GM23338 (cell line): ENCODE results near the gene OCA2. TPM values are rescaled to one million over a fixed set of nuclear protein-coding genes. Genes with fewer than 3 reads are reported as not detected.

Source experiments
- ATAC-seq: fragments of 200-7000 bp; cut with Tn5 transposase; 3 replicates; pipeline ENCODE4 v1.9.1; 2020
- DNase-seq: peaks from one replicate; pipeline ENCODE4 v3.0.0-alpha.2; 2015; ENCODE audit warnings: low spot score
- H2AFZ ChIP-seq: fragments of 200-600 bp; sonication (generic); 2 replicates; pipeline ENCODE4 v1.8.0; 2016; ENCODE audit warnings: antibody characterized with exemption, mild to moderate bottlenecking, moderate library complexity
- H3F3A ChIP-seq: fragments of 200-600 bp; sonication (generic); replicated peaks from 2 replicates; pipeline ENCODE4 v1.8.0; 2017; ENCODE audit warnings: antibody characterized with exemption, mixed run types, low read depth
- H3K27ac ChIP-seq: fragments of 200-600 bp; sonication (generic); 2 replicates; pipeline ENCODE4 v1.6.1; 2016; ENCODE audit warnings: low read depth
- H3K27me3 ChIP-seq: fragments of 200-600 bp; sonication (generic); 2 replicates; pipeline ENCODE4 v1.8.0; 2016; ENCODE audit warnings: mild to moderate bottlenecking, mixed run types, moderate library complexity; ENCODE audit not compliant: insufficient read depth
- H3K36me3 ChIP-seq: fragments of 200-600 bp; sonication (generic); 2 replicates; pipeline ENCODE4 v1.8.0; 2016; ENCODE audit warnings: mild to moderate bottlenecking; ENCODE audit not compliant: insufficient read depth
- H3K4me1 ChIP-seq: fragments of 200-600 bp; sonication (generic); 2 replicates; pipeline ENCODE4 v1.8.0; 2016; ENCODE audit warnings: mild to moderate bottlenecking, moderate library complexity; ENCODE audit not compliant: insufficient read depth
- H3K4me2 ChIP-seq: fragments of 200-600 bp; sonication (generic); 2 replicates; pipeline ENCODE4 v1.7.1; 2017; ENCODE audit warnings: mixed run types
- H3K4me3 ChIP-seq: fragments of 200-600 bp; sonication (generic); 2 replicates; pipeline ENCODE4 v1.6.1; 2016; ENCODE audit warnings: mixed run types
- H3K79me2 ChIP-seq: fragments of 200-600 bp; sonication (generic); replicated peaks from 2 replicates; pipeline ENCODE4 v1.8.0; 2017; ENCODE audit warnings: mild to moderate bottlenecking; ENCODE audit not compliant: insufficient read depth
- H3K9me2 ChIP-seq: fragments of 200-600 bp; sonication (generic); 2 replicates; pipeline ENCODE4 v1.8.0; 2017; ENCODE audit not compliant: insufficient read depth
- H4K20me1 ChIP-seq: fragments of 200-600 bp; sonication (generic); replicated peaks from 2 replicates; pipeline ENCODE4 v1.8.0; 2017; ENCODE audit warnings: mild to moderate bottlenecking; ENCODE audit not compliant: insufficient read depth
- H3K27ac Mint-ChIP-seq: 2 replicates; pipeline ENCODE4 v1.8.0; 2020; ENCODE audit warnings: inconsistent platforms, mild to moderate bottlenecking, moderate library complexity, mixed read lengths
- H3K27me3 Mint-ChIP-seq: 3 replicates; pipeline ENCODE4 v1.8.0; 2022; ENCODE audit warnings: low read depth, mild to moderate bottlenecking, moderate library complexity, mixed read lengths, inconsistent platforms; ENCODE audit not compliant: insufficient read depth, poor library complexity
- H3K36me3 Mint-ChIP-seq: 3 replicates; pipeline ENCODE4 v1.8.0; 2021; ENCODE audit warnings: low read depth, mild to moderate bottlenecking, inconsistent platforms, moderate library complexity, mixed read lengths
- H3K4me1 Mint-ChIP-seq: 3 replicates; pipeline ENCODE4 v1.8.0; 2020; ENCODE audit warnings: mild to moderate bottlenecking, inconsistent platforms, mixed read lengths
- H3K4me3 Mint-ChIP-seq: 3 replicates; pipeline ENCODE4 v1.8.0; 2021; ENCODE audit warnings: moderate library complexity, mild to moderate bottlenecking, inconsistent platforms, mixed read lengths
- H3K9me3 Mint-ChIP-seq: 3 replicates; pipeline ENCODE4 v1.8.0; 2020; ENCODE audit warnings: moderate library complexity, mild to moderate bottlenecking, inconsistent platforms, mixed read lengths
- CREB1 ChIP-seq: fragments of 250-450 bp; sonication (Bioruptor Pico); IDR thresholded peaks from 2 replicates; pipeline ENCODE4 v1.5.0; 2020; ENCODE audit warnings: low read depth, mild to moderate bottlenecking, moderate library complexity
- EZH2 ChIP-seq: fragments of 200-600 bp; sonication (generic); IDR thresholded peaks from one replicate; pipeline ENCODE4 v1.8.0; 2017; ENCODE audit warnings: antibody characterized with exemption, mild to moderate bottlenecking, low read depth; ENCODE audit not compliant: unreplicated experiment
- EZH2phosphoT487 ChIP-seq: fragments of 200-600 bp; sonication (generic); IDR thresholded peaks from one replicate; pipeline ENCODE4 v1.8.1; 2018; ENCODE audit warnings: antibody characterized with exemption; ENCODE audit not compliant: unreplicated experiment
- JUNB ChIP-seq: IDR thresholded peaks from one replicate; pipeline ENCODE4 v1.6.1; 2016; ENCODE audit warnings: antibody characterized with exemption; ENCODE audit not compliant: unreplicated experiment
- NANOG ChIP-seq: IDR thresholded peaks from 2 replicates; pipeline ENCODE4 v1.6.1; 2016; ENCODE audit warnings: antibody characterized with exemption, borderline replicate concordance
- POLR2AphosphoS5 ChIP-seq: IDR thresholded peaks from 2 replicates; pipeline ENCODE4 v1.6.1; 2016; ENCODE audit warnings: antibody characterized with exemption, low read depth
- STAT1 ChIP-seq: IDR thresholded peaks from one replicate; pipeline ENCODE4 v1.6.1; 2016; ENCODE audit warnings: antibody characterized with exemption; ENCODE audit not compliant: unreplicated experiment
- ZNF114 ChIP-seq: fragments of 250-450 bp; sonication (Bioruptor Pico); IDR thresholded peaks from 2 replicates; pipeline ENCODE4 v1.5.0; 2020; ENCODE audit warnings: mild to moderate bottlenecking, moderate library complexity
- ZNF331 ChIP-seq: fragments of 250-450 bp; sonication (Bioruptor Pico); IDR thresholded peaks from 2 replicates; pipeline ENCODE4 v1.5.0; 2020; ENCODE audit warnings: low read depth, mild to moderate bottlenecking, moderate library complexity
- polyA plus RNA-seq: library from polyadenylated mRNA; unstranded; fragments of >200 nt; fragmentation: Nextera tagmentation; extraction: Ambion mirVana; gene quantifications from 2 replicates; pipeline ENCODE4 v1.2.1, GENCODE V29; 2016
- total RNA-seq: library from RNA; depleted of rRNA; stranded (reverse); fragments of >200 nt; shearing (Covaris generic); gene quantifications from 2 replicates; pipeline ENCODE4 v1.2.3, GENCODE V29; 2014
- TF ChIP-seq, protein P1 (sequence below): fragments of 250-450 bp; sonication (Bioruptor Pico); IDR thresholded peaks from 2 replicates; pipeline ENCODE4 v1.5.0; 2020; ENCODE audit warnings: mild to moderate bottlenecking, moderate library complexity
- TF ChIP-seq, protein P2 (sequence below): IDR thresholded peaks from one replicate; pipeline ENCODE4 v1.6.1; 2018; ENCODE audit warnings: antibody characterized with exemption; ENCODE audit not compliant: unreplicated experiment
- TF ChIP-seq, protein P3 (sequence below): IDR thresholded peaks from 2 replicates; pipeline ENCODE4 v1.6.1; 2016; ENCODE audit warnings: antibody characterized with exemption
- TF ChIP-seq, protein P4 (sequence below), 2 experiments: fragments of 200-600 bp in 1 of 2; sonication (generic) in 1 of 2; conservative IDR thresholded peaks; 2 replicates each; pipeline versions ENCODE4 v1.5.1 to v1.6.1; 2016 to 2017; ENCODE audit warnings: antibody characterized with exemption in 2 of 2, low read depth in 2 of 2, mild to moderate bottlenecking in 2 of 2, moderate library complexity in 1 of 2

The OCA2 gene
- total and polyA plus RNA-seq, 2 experiments from 2014 or later: 0.40 to 0.69 TPM

DNA sequence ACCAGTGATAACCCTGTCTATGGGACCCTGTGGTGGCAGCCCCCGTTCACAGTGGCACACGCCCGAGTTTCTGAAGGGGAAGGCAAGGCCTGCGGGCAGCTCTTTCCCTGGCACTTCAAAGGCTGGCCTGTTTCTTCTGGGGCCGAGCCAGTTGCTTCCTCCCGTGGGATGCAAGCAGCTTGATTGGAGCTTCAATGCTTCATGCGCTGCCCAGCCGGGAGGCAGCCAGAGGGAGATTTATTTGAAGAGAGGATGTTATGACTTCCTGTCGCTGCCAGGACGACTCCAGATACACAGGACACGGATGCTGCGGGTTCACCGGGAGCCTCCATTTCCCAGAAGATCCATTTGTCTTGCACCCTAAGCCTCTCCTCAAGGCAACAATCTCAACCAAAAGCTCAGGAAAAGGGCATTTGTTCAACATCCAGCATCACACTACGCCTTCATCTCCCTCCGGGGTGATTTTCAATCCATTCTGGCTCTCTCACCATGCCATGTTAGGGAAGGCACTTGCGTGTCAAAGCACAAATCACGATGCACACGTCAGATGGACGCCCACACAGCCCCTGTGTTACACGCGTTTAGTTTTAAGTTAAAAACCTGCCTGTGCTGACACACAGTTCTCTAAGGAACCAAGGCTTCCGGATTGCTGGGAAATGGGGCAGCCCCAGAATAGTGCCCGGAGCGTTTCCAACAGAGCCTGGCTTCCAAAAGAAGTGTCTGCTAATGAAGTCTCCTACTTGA lies 330.2 kb downstream of the OCA2 start:
- DNase-seq (peak; percentile 28), ATAC-seq (peak; percentile 23)
- H3K27ac ChIP-seq: no peak overlapping the region
- H3F3A ChIP-seq: no peaks in the 10 kb centered on the region
- no peak overlapping the region for H3K27ac Mint-ChIP-seq
- H3K27me3 Mint-ChIP-seq: peaks cover 10% of the 10 kb centered on the region
- H3K79me2 ChIP-seq: no peaks in the 10 kb centered on the region
- peaks cover 12% of the 10 kb centered on the region; the same call in 1 of the 2 replicates for H3K9me2 ChIP-seq
- H4K20me1 ChIP-seq: no peaks in the 10 kb centered on the region
- peak overlapping the region; percentile 19; the same call in 1 of the 2 replicates for H3K4me2 ChIP-seq
- peaks cover 21% of the 10 kb centered on the region for H3K4me1 Mint-ChIP-seq
- H3K9me3 Mint-ChIP-seq: peaks cover 19% of the 10 kb centered on the region; the same call in 2 of the 3 replicates
- no peak for TF ChIP-seq ZNF114 (CRISPR knock-in tag)
- TF ChIP-seq ZNF331 (CRISPR knock-in tag): no peak
- TF ChIP-seq STAT1: no peak
- TF ChIP-seq, protein P1, sequence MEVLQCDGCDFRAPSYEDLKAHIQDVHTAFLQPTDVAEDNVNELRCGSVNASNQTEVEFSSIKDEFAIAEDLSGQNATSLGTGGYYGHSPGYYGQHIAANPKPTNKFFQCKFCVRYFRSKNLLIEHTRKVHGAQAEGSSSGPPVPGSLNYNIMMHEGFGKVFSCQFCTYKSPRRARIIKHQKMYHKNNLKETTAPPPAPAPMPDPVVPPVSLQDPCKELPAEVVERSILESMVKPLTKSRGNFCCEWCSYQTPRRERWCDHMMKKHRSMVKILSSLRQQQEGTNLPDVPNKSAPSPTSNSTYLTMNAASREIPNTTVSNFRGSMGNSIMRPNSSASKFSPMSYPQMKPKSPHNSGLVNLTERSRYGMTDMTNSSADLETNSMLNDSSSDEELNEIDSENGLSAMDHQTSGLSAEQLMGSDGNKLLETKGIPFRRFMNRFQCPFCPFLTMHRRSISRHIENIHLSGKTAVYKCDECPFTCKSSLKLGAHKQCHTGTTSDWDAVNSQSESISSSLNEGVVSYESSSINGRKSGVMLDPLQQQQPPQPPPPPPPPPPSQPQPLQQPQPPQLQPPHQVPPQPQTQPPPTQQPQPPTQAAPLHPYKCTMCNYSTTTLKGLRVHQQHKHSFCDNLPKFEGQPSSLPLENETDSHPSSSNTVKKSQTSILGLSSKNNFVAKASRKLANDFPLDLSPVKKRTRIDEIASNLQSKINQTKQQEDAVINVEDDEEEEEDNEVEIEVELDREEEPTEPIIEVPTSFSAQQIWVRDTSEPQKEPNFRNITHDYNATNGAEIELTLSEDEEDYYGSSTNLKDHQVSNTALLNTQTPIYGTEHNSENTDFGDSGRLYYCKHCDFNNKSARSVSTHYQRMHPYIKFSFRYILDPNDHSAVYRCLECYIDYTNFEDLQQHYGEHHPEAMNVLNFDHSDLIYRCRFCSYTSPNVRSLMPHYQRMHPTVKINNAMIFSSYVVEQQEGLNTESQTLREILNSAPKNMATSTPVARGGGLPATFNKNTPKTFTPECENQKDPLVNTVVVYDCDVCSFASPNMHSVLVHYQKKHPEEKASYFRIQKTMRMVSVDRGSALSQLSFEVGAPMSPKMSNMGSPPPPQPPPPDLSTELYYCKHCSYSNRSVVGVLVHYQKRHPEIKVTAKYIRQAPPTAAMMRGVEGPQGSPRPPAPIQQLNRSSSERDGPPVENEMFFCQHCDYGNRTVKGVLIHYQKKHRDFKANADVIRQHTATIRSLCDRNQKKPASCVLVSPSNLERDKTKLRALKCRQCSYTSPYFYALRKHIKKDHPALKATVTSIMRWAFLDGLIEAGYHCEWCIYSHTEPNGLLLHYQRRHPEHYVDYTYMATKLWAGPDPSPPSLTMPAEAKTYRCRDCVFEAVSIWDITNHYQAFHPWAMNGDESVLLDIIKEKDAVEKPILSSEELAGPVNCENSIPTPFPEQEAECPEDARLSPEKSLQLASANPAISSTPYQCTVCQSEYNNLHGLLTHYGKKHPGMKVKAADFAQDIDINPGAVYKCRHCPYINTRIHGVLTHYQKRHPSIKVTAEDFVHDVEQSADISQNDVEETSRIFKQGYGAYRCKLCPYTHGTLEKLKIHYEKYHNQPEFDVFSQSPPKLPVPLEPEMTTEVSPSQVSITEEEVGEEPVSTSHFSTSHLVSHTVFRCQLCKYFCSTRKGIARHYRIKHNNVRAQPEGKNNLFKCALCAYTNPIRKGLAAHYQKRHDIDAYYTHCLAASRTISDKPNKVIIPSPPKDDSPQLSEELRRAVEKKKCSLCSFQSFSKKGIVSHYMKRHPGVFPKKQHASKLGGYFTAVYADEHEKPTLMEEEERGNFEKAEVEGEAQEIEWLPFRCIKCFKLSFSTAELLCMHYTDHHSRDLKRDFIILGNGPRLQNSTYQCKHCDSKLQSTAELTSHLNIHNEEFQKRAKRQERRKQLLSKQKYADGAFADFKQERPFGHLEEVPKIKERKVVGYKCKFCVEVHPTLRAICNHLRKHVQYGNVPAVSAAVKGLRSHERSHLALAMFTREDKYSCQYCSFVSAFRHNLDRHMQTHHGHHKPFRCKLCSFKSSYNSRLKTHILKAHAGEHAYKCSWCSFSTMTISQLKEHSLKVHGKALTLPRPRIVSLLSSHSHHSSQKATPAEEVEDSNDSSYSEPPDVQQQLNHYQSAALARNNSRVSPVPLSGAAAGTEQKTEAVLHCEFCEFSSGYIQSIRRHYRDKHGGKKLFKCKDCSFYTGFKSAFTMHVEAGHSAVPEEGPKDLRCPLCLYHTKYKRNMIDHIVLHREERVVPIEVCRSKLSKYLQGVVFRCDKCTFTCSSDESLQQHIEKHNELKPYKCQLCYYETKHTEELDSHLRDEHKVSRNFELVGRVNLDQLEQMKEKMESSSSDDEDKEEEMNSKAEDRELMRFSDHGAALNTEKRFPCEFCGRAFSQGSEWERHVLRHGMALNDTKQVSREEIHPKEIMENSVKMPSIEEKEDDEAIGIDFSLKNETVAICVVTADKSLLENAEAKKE (CRISPR knock-in tag): no peak
- TF ChIP-seq EZH2phosphoT487: no peak
- no peak for TF ChIP-seq POLR2AphosphoS5
- TF ChIP-seq, protein P2, sequence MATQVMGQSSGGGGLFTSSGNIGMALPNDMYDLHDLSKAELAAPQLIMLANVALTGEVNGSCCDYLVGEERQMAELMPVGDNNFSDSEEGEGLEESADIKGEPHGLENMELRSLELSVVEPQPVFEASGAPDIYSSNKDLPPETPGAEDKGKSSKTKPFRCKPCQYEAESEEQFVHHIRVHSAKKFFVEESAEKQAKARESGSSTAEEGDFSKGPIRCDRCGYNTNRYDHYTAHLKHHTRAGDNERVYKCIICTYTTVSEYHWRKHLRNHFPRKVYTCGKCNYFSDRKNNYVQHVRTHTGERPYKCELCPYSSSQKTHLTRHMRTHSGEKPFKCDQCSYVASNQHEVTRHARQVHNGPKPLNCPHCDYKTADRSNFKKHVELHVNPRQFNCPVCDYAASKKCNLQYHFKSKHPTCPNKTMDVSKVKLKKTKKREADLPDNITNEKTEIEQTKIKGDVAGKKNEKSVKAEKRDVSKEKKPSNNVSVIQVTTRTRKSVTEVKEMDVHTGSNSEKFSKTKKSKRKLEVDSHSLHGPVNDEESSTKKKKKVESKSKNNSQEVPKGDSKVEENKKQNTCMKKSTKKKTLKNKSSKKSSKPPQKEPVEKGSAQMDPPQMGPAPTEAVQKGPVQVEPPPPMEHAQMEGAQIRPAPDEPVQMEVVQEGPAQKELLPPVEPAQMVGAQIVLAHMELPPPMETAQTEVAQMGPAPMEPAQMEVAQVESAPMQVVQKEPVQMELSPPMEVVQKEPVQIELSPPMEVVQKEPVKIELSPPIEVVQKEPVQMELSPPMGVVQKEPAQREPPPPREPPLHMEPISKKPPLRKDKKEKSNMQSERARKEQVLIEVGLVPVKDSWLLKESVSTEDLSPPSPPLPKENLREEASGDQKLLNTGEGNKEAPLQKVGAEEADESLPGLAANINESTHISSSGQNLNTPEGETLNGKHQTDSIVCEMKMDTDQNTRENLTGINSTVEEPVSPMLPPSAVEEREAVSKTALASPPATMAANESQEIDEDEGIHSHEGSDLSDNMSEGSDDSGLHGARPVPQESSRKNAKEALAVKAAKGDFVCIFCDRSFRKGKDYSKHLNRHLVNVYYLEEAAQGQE: no peak
- no peak for TF ChIP-seq EZH2
- TF ChIP-seq JUNB: no peak
- no peak for TF ChIP-seq CREB1 (CRISPR knock-in tag)
- TF ChIP-seq NANOG: no peak
- TF ChIP-seq, protein P3, sequence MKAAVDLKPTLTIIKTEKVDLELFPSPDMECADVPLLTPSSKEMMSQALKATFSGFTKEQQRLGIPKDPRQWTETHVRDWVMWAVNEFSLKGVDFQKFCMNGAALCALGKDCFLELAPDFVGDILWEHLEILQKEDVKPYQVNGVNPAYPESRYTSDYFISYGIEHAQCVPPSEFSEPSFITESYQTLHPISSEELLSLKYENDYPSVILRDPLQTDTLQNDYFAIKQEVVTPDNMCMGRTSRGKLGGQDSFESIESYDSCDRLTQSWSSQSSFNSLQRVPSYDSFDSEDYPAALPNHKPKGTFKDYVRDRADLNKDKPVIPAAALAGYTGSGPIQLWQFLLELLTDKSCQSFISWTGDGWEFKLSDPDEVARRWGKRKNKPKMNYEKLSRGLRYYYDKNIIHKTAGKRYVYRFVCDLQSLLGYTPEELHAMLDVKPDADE: no peak
- TF ChIP-seq, protein P4, sequence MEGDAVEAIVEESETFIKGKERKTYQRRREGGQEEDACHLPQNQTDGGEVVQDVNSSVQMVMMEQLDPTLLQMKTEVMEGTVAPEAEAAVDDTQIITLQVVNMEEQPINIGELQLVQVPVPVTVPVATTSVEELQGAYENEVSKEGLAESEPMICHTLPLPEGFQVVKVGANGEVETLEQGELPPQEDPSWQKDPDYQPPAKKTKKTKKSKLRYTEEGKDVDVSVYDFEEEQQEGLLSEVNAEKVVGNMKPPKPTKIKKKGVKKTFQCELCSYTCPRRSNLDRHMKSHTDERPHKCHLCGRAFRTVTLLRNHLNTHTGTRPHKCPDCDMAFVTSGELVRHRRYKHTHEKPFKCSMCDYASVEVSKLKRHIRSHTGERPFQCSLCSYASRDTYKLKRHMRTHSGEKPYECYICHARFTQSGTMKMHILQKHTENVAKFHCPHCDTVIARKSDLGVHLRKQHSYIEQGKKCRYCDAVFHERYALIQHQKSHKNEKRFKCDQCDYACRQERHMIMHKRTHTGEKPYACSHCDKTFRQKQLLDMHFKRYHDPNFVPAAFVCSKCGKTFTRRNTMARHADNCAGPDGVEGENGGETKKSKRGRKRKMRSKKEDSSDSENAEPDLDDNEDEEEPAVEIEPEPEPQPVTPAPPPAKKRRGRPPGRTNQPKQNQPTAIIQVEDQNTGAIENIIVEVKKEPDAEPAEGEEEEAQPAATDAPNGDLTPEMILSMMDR (conservative IDR thresholded peaks at IDR 0.05; ENCODE audit: low read depth in 2 of 2): no peak
- H3K27me3 ChIP-seq: no peaks in the 10 kb centered on the region
- H3K4me3 ChIP-seq: no peak overlapping the region
- peaks cover 16% of the 10 kb centered on the region for H3K36me3 Mint-ChIP-seq
- no peaks in the 10 kb centered on the region for H3K36me3 ChIP-seq
- peaks cover 16% of the 10 kb centered on the region for H3K4me1 ChIP-seq
- H3K4me3 Mint-ChIP-seq: no peak overlapping the region
- H2AFZ ChIP-seq: peak overlapping the region; percentile 83
